HepG2 (cell line): ENCODE data around the gene TRIM77. TPM values are rescaled to one million over a fixed set of nuclear protein-coding genes. Genes with fewer than 3 reads are reported as not detected.
"Not testable (repeated sequence)": the region's sequence is repeated elsewhere in the genome, so short reads cannot be mapped to it uniquely, and the experiment has no call there.

Source experiments
- ATAC-seq: fragments of 200-7000 bp; cut with Tn5 transposase; 3 replicates; pipeline ENCODE4 v1.9.1; 2020; ENCODE audit warnings: mild to moderate bottlenecking, moderate library complexity
- Bru-seq: library from RNA; stranded (reverse); fragments of 400-500 nt; gene quantifications from one replicate; lab custom pipeline; 2021; lab: Mats Ljungman, UMichigan
- BruChase-seq, 2 experiments: library from RNA; stranded (reverse); fragments of 400-500 nt; gene quantifications; one replicate each; lab custom pipeline; 2021; lab: Mats Ljungman, UMichigan
- BruUV-seq: library from RNA; stranded (reverse); fragments of 400-500 nt; replicated peaks from 2 replicates; lab custom pipeline; 2021; lab: Mats Ljungman, UMichigan
- CTCF ChIA-PET: fragments of 300-600 bp; formaldehyde crosslinking; extraction: SDS; loops from one replicate; lab custom pipeline; 2021; ENCODE audit warnings: low total read pairs, inconsistent platforms, low intra/inter-chr PET ratio; lab: Yijun Ruan, JAX
- POLR2A ChIA-PET: fragments of 350-600 bp; sonication (Branson Sonifier 250); formaldehyde crosslinking; loops from one replicate; lab custom pipeline; 2020; ENCODE audit warnings: antibody characterized with exemption, inconsistent platforms; lab: Yijun Ruan, JAX
- DNase-seq: peaks from one replicate; pipeline ENCODE4 v3.0.0-alpha.2; 2015; ENCODE audit warnings: low spot score
- FAIRE-seq: peaks from 3 replicates; lab custom pipeline; 2011; peaks lifted over from hg19 to GRCh38; lab: Jason Lieb, UNC
- H2AFZ ChIP-seq: one replicate; pipeline ENCODE4 v1.6.1; 2011; ENCODE audit warnings: low read length, inconsistent platforms
- H3K27ac ChIP-seq: fragments of 300-600 bp; 3 replicates; pipeline ENCODE4 v1.8.0; 2011; ENCODE audit warnings: mixed run types, mild to moderate bottlenecking, mixed read lengths, low read length, inconsistent platforms; ENCODE audit not compliant: insufficient read depth; ENCODE audit errors: extremely low read length
- H3K27me3 ChIP-seq, 2 experiments: fragments of 200-600 bp in 1 of 2; 2 replicates in 1 of 2; 3 replicates in 1 of 2; pipeline versions ENCODE4 v1.6.0 to v1.8.0; 2011; ENCODE audit warnings: low read length in 2 of 2, mild to moderate bottlenecking in 2 of 2, moderate library complexity in 2 of 2, inconsistent platforms in 1 of 2; ENCODE audit not compliant: insufficient read depth in 2 of 2, control insufficient read depth in 1 of 2
- H3K36me3 ChIP-seq, 2 experiments: fragments of 200-600 bp in 1 of 2; replicated peaks in 1 of 2; 2 replicates in 1 of 2; 3 replicates in 1 of 2; pipeline versions ENCODE4 v1.5.1 to v1.8.0; 2011; ENCODE audit warnings: low read length in 2 of 2, inconsistent platforms in 1 of 2; ENCODE audit not compliant: insufficient read depth in 2 of 2, control insufficient read depth in 1 of 2
- H3K4me1 ChIP-seq: 2 replicates; pipeline ENCODE4 v1.5.1; 2012; ENCODE audit warnings: low read length, inconsistent platforms; ENCODE audit not compliant: insufficient read depth
- H3K4me2 ChIP-seq: 2 replicates; pipeline ENCODE4 v1.6.0; 2011; ENCODE audit warnings: low read depth, low read length, inconsistent platforms
- H3K4me3 ChIP-seq, 3 experiments: fragments of 200-600 bp in 1 of 3; sonication (generic), shearing (Covaris generic) in 1 of 3; replicated peaks in 1 of 3; 2 replicates each; pipeline ENCODE4 v1.5.1; 2011 to 2016; ENCODE audit warnings: low read length in 3 of 3, inconsistent platforms in 2 of 3, low read depth in 2 of 3, mild to moderate bottlenecking in 2 of 3, control low read depth in 1 of 3, mixed read lengths in 1 of 3; ENCODE audit not compliant: insufficient read depth in 1 of 3
- H3K79me2 ChIP-seq: one replicate; pipeline ENCODE4 v1.6.1; 2011; ENCODE audit warnings: low read length, inconsistent platforms; ENCODE audit not compliant: insufficient read depth
- H3K9ac ChIP-seq: 2 replicates; pipeline ENCODE4 v1.6.0; 2011; ENCODE audit warnings: mild to moderate bottlenecking, low read depth, low read length, inconsistent platforms; ENCODE audit not compliant: insufficient read depth
- H3K9me3 ChIP-seq: 2 replicates; pipeline ENCODE4 v1.5.1; 2012; ENCODE audit warnings: mild to moderate bottlenecking, low read length
- H4K20me1 ChIP-seq: 2 replicates; pipeline ENCODE4 v1.6.0; 2011; ENCODE audit warnings: inconsistent platforms, mild to moderate bottlenecking, low read length, moderate library complexity; ENCODE audit not compliant: insufficient read depth
- EEA1 ChIP-seq: sonication (generic); formaldehyde crosslinking; IDR thresholded peaks from 2 replicates; pipeline ENCODE4 v1.5.1; 2020; ENCODE audit warnings: mild to moderate bottlenecking, missing genetic modification reagents, borderline replicate concordance
- HHEX ChIP-seq: IDR thresholded peaks from 2 replicates; pipeline ENCODE4 v1.6.1; 2016; ENCODE audit warnings: control low read depth
- HOXA5 ChIP-seq: sonication (generic); formaldehyde crosslinking; IDR thresholded peaks from 2 replicates; pipeline ENCODE4 v1.4.0; 2020; ENCODE audit warnings: missing genetic modification reagents
- NKX3-1 ChIP-seq: sonication (generic); formaldehyde crosslinking; IDR thresholded peaks from 2 replicates; pipeline ENCODE4 v1.5.0; 2020; ENCODE audit warnings: missing genetic modification reagents
- TBX3 ChIP-seq: fragments of 450-650 bp; IDR thresholded peaks from 2 replicates; pipeline ENCODE4 v1.6.1; 2017; ENCODE audit warnings: antibody characterized with exemption, mild to moderate bottlenecking, inconsistent platforms, borderline replicate concordance
- ZNF20 ChIP-seq: sonication (generic); formaldehyde crosslinking; IDR thresholded peaks from 2 replicates; pipeline ENCODE4 v1.4.0; 2020; ENCODE audit warnings: mild to moderate bottlenecking, moderate library complexity, missing genetic modification reagents
- WGBS: methylation state at CpG from one replicate; pipeline ENCODE4 v1.1.6; 2017; ENCODE audit warnings: low lambda C conversion rate; 5-methylcytosine and 5-hydroxymethylcytosine counted together
- in situ Hi-C: cut with HindIII; loops from 2 replicates; pipeline ENCODE4 v1.10.0; 2017; ENCODE audit warnings: low pct_unique_long_range_greater_than_20kb; ENCODE audit not compliant: extremely low pct_ligation_motif_present
- intact Hi-C: fragments of 100-400 bp; cut with micrococcal nuclease; formaldehyde crosslinking; loops from one replicate; pipeline ENCODE4 v1.10.0; 2022; ENCODE audit not compliant: unreplicated experiment
- long read RNA-seq, 2 experiments: library from RNA in 1 of 2; library from polyadenylated mRNA in 1 of 2; stranded (forward) in 1 of 2; unstranded in 1 of 2; transcript quantifications; one replicate each; pipeline ENCODE4 v2.0.0, GENCODE V29; 2019 to 2022
- polyA minus RNA-seq, 3 experiments: library from RNA; depleted of rRNA, polyadenylated mRNA; stranded (reverse); fragments of >200 nt; gene quantifications; 2 replicates each; pipeline ENCODE4 v1.2.3, GENCODE V29; 2011; ENCODE audit warnings: low replicate concordance in 1 of 3
- polyA plus RNA-seq, 8 experiments: library from polyadenylated mRNA; depleted of rRNA in 3 of 8; stranded (reverse) in 7 of 8; unstranded in 1 of 8; fragments of >200 nt; fragmentation: Illumina TruSeq in 4 of 8; extraction: Trizol in 4 of 8; gene quantifications; 2 replicates each; pipeline versions ENCODE4 v1.2.1 to v1.2.3, GENCODE V29; 2011 to 2016; ENCODE audit warnings: low read depth in 4 of 8, missing spikeins in 1 of 8, mixed read lengths in 1 of 8; ENCODE audit not compliant: insufficient read depth in 1 of 8
- total RNA-seq, 5 experiments: library from RNA; depleted of rRNA; stranded (reverse); fragments of >200 nt; fragmentation: Illumina TruSeq; extraction: Trizol; gene quantifications; 2 replicates each; pipeline ENCODE4 v1.2.3, GENCODE V29; 2016; ENCODE audit warnings: low read depth in 1 of 5
- TF ChIP-seq, protein P1 (sequence below): sonication (generic); formaldehyde crosslinking; IDR thresholded peaks from 2 replicates; pipeline ENCODE4 v1.4.0; 2020; ENCODE audit warnings: missing genetic modification reagents

The TRIM77 gene, protein sequence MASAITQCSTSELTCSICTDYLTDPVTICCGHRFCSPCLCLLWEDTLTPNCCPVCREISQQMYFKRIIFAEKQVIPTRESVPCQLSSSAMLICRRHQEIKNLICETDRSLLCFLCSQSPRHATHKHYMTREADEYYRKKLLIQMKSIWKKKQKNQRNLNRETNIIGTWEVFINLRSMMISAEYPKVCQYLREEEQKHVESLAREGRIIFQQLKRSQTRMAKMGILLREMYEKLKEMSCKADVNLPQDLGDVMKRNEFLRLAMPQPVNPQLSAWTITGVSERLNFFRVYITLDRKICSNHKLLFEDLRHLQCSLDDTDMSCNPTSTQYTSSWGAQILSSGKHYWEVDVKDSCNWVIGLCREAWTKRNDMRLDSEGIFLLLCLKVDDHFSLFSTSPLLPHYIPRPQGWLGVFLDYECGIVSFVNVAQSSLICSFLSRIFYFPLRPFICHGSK
- total RNA-seq (2016; rRNA removed; fragmentation: Illumina TruSeq; extraction: Trizol), result not detected in 2 replicates
- total RNA-seq (2016; cell fraction: cytosol; rRNA removed; fragmentation: Illumina TruSeq; extraction: Trizol; ENCODE audit: low read depth), result not detected in 2 replicates
- not detected in 2 replicates for total RNA-seq (2016; cell fraction: insoluble cytoplasmic fraction; rRNA removed; fragmentation: Illumina TruSeq; extraction: Trizol)
- not detected in 2 replicates for total RNA-seq (2016; cell fraction: membrane; rRNA removed; fragmentation: Illumina TruSeq; extraction: Trizol)
- total RNA-seq (2016; cell fraction: nucleus; rRNA removed; fragmentation: Illumina TruSeq; extraction: Trizol), result not detected in 2 replicates
- polyA plus RNA-seq (2011; rRNA removed), result not detected in 2 replicates
- polyA plus RNA-seq (2011; cell fraction: cytosol; rRNA removed), result not detected in 2 replicates
- polyA plus RNA-seq (2011; cell fraction: nucleus; rRNA removed), result not detected in 2 replicates
- not detected in 2 replicates for polyA plus RNA-seq (2012)
- not detected in 2 replicates for polyA plus RNA-seq (2016; cell fraction: cytosol; fragmentation: Illumina TruSeq; extraction: Trizol; ENCODE audit: low read depth)
- polyA plus RNA-seq (2016; cell fraction: insoluble cytoplasmic fraction; fragmentation: Illumina TruSeq; extraction: Trizol; ENCODE audit: low read depth), result not detected in 2 replicates
- not detected in 2 replicates for polyA plus RNA-seq (2016; cell fraction: membrane; fragmentation: Illumina TruSeq; extraction: Trizol; ENCODE audit: low read depth)
- polyA plus RNA-seq (2016; cell fraction: nucleus; fragmentation: Illumina TruSeq; extraction: Trizol; ENCODE audit: insufficient read depth, low read depth), result not detected in 2 replicates
- not detected in 2 replicates for polyA minus RNA-seq (2011; rRNA and poly(A)+ RNA removed; ENCODE audit: low replicate concordance)
- not detected in 2 replicates for polyA minus RNA-seq (2011; cell fraction: cytosol; rRNA and poly(A)+ RNA removed)
- polyA minus RNA-seq (2011; cell fraction: nucleus; rRNA and poly(A)+ RNA removed), result not detected in 2 replicates
- not detected for Bru-seq, nascent RNA
- BruChase-seq, experiment 1, labeled RNA remaining after a 6-hour chase, result not detected
- not detected for BruChase-seq, experiment 2, labeled RNA remaining after a 2-hour chase
- long read RNA-seq, experiment 1, result 0 reads
- long read RNA-seq, experiment 2, result 0 reads

DNA sequence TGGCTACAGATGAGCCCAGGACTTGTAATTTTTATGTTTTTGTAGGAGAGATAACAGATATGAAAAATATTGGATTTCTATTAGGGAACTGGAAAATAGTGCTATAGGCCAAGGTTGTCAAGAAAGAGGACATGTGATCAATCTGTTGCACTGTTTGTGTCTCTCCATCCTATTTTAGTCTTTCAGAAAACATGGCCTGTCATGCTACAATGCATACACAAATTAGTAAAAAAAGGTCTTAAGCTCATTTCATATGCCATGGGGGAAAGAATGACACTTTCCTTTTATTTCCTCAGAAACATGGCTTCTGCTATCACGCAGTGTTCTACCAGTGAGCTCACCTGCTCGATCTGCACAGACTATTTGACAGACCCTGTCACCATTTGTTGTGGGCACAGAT lies at the start of gene TRIM77:
Gene TRIM77, plus strand, starts transcription at position 301 of the 400 bp plus-strand sequence. Its CDS starts 0 bp downstream, at position 301.
- CTCF ChIA-PET, H2AFZ ChIP-seq, H3K9ac ChIP-seq, intact Hi-C loops, POLR2A ChIA-PET, H3K4me3 ChIP-seq, in situ Hi-C loops, H3K27me3 ChIP-seq, FAIRE-seq, H3K79me2 ChIP-seq, H3K4me1 ChIP-seq, ATAC-seq, BruUV-seq, DNase-seq, H3K27ac ChIP-seq, H3K4me2 ChIP-seq, H4K20me1 ChIP-seq, H3K36me3 ChIP-seq, H3K9me3 ChIP-seq: not testable (repeated sequence)
- whole genome bisulfite sequencing, result 0% methylated on average over 2 of the region's 2 CpGs

DNA sequence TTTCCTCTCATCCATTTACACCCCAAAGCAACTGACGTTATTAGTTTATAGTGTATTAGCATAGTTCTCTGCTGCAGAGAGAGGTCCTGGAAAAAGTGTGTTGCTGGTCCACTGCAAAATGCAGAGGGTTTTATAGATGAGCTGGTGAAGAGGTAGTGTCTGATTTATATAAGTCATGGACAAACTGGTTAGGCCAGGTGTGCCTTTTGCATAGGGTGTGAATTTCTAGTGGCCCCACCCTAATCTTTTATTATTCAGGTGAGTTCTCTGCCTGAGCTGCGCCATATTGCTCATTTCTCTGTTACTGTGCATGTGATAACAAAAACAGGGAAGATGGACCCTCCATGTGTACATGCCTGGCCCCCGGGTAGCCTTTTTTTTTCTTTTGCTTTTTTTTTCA lies 43.1 kb upstream of the TRIM77 start:
- 24% methylated on average over 3 of the region's 3 CpGs for WGBS

More for the DNA sequence above, 43.1 kb upstream of the TRIM77 start:
- intact Hi-C loops (no loop called here), in situ Hi-C loops (no loop called here)
- no peak overlapping the region for H2AFZ ChIP-seq
- no peak for DNase-seq
- H3K4me2 ChIP-seq, result no peak overlapping the region
- H3K27me3 ChIP-seq, result no peaks in the 10 kb centered on the region
- H3K4me3 ChIP-seq, result no peak overlapping the region
- ATAC-seq, result no peak
- no peak for TF ChIP-seq HOXA5 (CRISPR knock-in tag)
- TF ChIP-seq, protein P1, sequence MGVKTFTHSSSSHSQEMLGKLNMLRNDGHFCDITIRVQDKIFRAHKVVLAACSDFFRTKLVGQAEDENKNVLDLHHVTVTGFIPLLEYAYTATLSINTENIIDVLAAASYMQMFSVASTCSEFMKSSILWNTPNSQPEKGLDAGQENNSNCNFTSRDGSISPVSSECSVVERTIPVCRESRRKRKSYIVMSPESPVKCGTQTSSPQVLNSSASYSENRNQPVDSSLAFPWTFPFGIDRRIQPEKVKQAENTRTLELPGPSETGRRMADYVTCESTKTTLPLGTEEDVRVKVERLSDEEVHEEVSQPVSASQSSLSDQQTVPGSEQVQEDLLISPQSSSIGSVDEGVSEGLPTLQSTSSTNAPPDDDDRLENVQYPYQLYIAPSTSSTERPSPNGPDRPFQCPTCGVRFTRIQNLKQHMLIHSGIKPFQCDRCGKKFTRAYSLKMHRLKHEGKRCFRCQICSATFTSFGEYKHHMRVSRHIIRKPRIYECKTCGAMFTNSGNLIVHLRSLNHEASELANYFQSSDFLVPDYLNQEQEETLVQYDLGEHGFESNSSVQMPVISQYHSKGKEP (CRISPR knock-in tag), result no peak
- TF ChIP-seq ZNF20 (CRISPR knock-in tag), result no peak
- no peak for TF ChIP-seq TBX3
- no peak for TF ChIP-seq HHEX
- TF ChIP-seq NKX3-1 (CRISPR knock-in tag), result no peak
- no peak for TF ChIP-seq EEA1 (CRISPR knock-in tag)
- TF ChIP-seq, all 625 proteins: peak for 0
- POLR2A ChIA-PET, result no interaction called here
- Histone ChIP-seq H3K9ac (no peak overlapping the region), H3K36me3 (no peaks in the 10 kb centered on the region), H3K27ac (no peak overlapping the region), H3K9me3 (no peaks in the 10 kb centered on the region), H3K4me1 (no peaks in the 10 kb centered on the region), H3K79me2 (no peaks in the 10 kb centered on the region), H4K20me1 (no peaks in the 10 kb centered on the region)
- FAIRE-seq, result no peak
- CTCF ChIA-PET, result no interaction called here
- no TSS peak for BruUV-seq
